MM.1S (cell line): ENCODE data around the gene ADAM10.

Experiments used
- CTCF ChIP-seq: fragments of 300-600 bp; sonication (generic); IDR thresholded peaks from 2 replicates; pipeline ENCODE4 v1.5.1; 2016; ENCODE audit warnings: antibody characterized with exemption, low read length, mixed read lengths
- EZH2phosphoT487 ChIP-seq: fragments of 300-600 bp; sonication (generic); IDR thresholded peaks from 2 replicates; pipeline ENCODE4 v1.6.1; 2018; ENCODE audit warnings: antibody characterized with exemption, low read length

- TF ChIP-seq CTCF = no peak
- TF ChIP-seq EZH2phosphoT487 = no peak
Observed at GRCh38 chr15:58597943-58598828, 151.3 kb downstream of the ADAM10 start.
